Adipocyte (in vitro differentiated cells): ENCODE results near the gene SLIT3.
"Not testable (repeated sequence)": the region's sequence is repeated elsewhere in the genome, so short reads cannot be mapped to it uniquely, and the experiment has no call there.

Experiments
- DNase-seq: peaks from one replicate; pipeline ENCODE4 v3.0.0-alpha.2; 2015; ENCODE audit warnings: low read depth
- H3K27me3 ChIP-seq: replicated peaks from 2 replicates; pipeline ENCODE4 v1.7.0; 2013; ENCODE audit warnings: mild to moderate bottlenecking, low read length, moderate library complexity; ENCODE audit not compliant: control insufficient read depth, insufficient read depth
- H3K36me3 ChIP-seq: 2 replicates; pipeline ENCODE4 v1.7.0; 2013; ENCODE audit warnings: low read length, mild to moderate bottlenecking, moderate library complexity; ENCODE audit not compliant: control insufficient read depth, insufficient read depth, severe bottlenecking
- H3K4me1 ChIP-seq: 2 replicates; pipeline ENCODE4 v1.7.0; 2013; ENCODE audit warnings: mild to moderate bottlenecking, low read length, moderate library complexity; ENCODE audit not compliant: control insufficient read depth, insufficient read depth
- H3K4me3 ChIP-seq: 2 replicates; pipeline ENCODE4 v1.7.0; 2013; ENCODE audit warnings: mild to moderate bottlenecking, low read length, moderate library complexity
- H3K9ac ChIP-seq: 2 replicates; pipeline ENCODE4 v1.7.0; 2013; ENCODE audit warnings: mild to moderate bottlenecking, low read length, moderate library complexity
- H3K9me3 ChIP-seq: 2 replicates; pipeline ENCODE4 v1.7.0; 2013; ENCODE audit warnings: mild to moderate bottlenecking, low read length, moderate library complexity; ENCODE audit not compliant: control insufficient read depth

Gene SLIT3

GRCh38 chr5:169119288-169120048 is 181.5 kb downstream of the SLIT3 start:
- peaks cover 16% of the 10 kb centered on the region for H3K4me1 ChIP-seq

GRCh38 chr5:169116961-169117461 is 183.9 kb downstream of the SLIT3 start:
- no peak overlapping the region for H3K9ac ChIP-seq
- peaks cover 25% of the 10 kb centered on the region for H3K36me3 ChIP-seq
- H3K9me3 ChIP-seq = no peaks in the 10 kb centered on the region
- no peaks in the 10 kb centered on the region for H3K27me3 ChIP-seq
- no peak overlapping the region for H3K4me3 ChIP-seq
- H3K4me1 ChIP-seq = peaks cover 22% of the 10 kb centered on the region
- DNase-seq = no peak

More at GRCh38 chr5:169119288-169120048, 181.5 kb downstream of the SLIT3 start:
- H3K4me3 ChIP-seq = no peak overlapping the region
- H3K9me3 ChIP-seq = peaks cover 2% of the 10 kb centered on the region
- no peaks in the 10 kb centered on the region for H3K27me3 ChIP-seq
- no peak overlapping the region for H3K9ac ChIP-seq
- peaks cover 19% of the 10 kb centered on the region for H3K36me3 ChIP-seq
- DNase-seq = no peak

- Histone ChIP-seq H3K9ac (no peak overlapping the region), H3K36me3 (peaks cover 32% of the 10 kb centered on the region), H3K27me3 (no peaks in the 10 kb centered on the region), H3K4me3 (no peak overlapping the region), H3K9me3 (no peaks in the 10 kb centered on the region), H3K4me1 (peaks cover 16% of the 10 kb centered on the region)
- DNase-seq = no peak
Observed at GRCh38 chr5:169115461-169116124, 185.3 kb downstream of the SLIT3 start.

GRCh38 chr5:169114466-169115065 is 186.4 kb downstream of the SLIT3 start:
- Histone ChIP-seq H3K27me3 (no peaks in the 10 kb centered on the region), H3K9me3 (peaks cover 2% of the 10 kb centered on the region), H3K4me3 (no peak overlapping the region), H3K9ac (no peak overlapping the region), H3K36me3 (peaks cover 41% of the 10 kb centered on the region), H3K4me1 (peaks cover 16% of the 10 kb centered on the region)
- no peak for DNase-seq

- H3K4me1 ChIP-seq = peaks cover 16% of the 10 kb centered on the region
- H3K36me3 ChIP-seq = peaks cover 50% of the 10 kb centered on the region
- H3K9ac ChIP-seq = no peak overlapping the region
- H3K4me3 ChIP-seq = no peak overlapping the region
- H3K27me3 ChIP-seq = no peaks in the 10 kb centered on the region
- peaks cover 11% of the 10 kb centered on the region for H3K9me3 ChIP-seq
- DNase-seq = no peak
Observed at GRCh38 chr5:169112016-169112415, 188.9 kb downstream of the SLIT3 start.

- DNase-seq = peak; percentile 28
- Histone ChIP-seq H3K27me3 (no peaks in the 10 kb centered on the region), H3K4me1 (no peaks in the 10 kb centered on the region), H3K9me3 (peaks cover 11% of the 10 kb centered on the region), H3K4me3 (no peak overlapping the region), H3K9ac (no peak overlapping the region), H3K36me3 (peaks cover 49% of the 10 kb centered on the region)
Observed at GRCh38 chr5:169106911-169107706, 193.8 kb downstream of the SLIT3 start.

- DNase-seq, H3K4me1 ChIP-seq, H3K27me3 ChIP-seq, H3K9ac ChIP-seq, H3K4me3 ChIP-seq: not testable (repeated sequence)
- Histone ChIP-seq H3K36me3 (peaks cover 41% of the 10 kb centered on the region), H3K9me3 (peaks cover 11% of the 10 kb centered on the region)
Observed at GRCh38 chr5:169105582-169105981, 195.4 kb downstream of the SLIT3 start.

GRCh38 chr5:169104937-169105494 is 195.9 kb downstream of the SLIT3 start:
- Histone ChIP-seq H3K4me3 (no peak overlapping the region), H3K9ac (no peak overlapping the region), H3K27me3 (no peaks in the 10 kb centered on the region), H3K4me1 (peaks cover 11% of the 10 kb centered on the region), H3K36me3 (peaks cover 36% of the 10 kb centered on the region), H3K9me3 (peaks cover 11% of the 10 kb centered on the region)
- no peak for DNase-seq

GRCh38 chr5:169103586-169104181 is 197.3 kb downstream of the SLIT3 start:
- no peak for DNase-seq
- H3K9ac ChIP-seq = no peak overlapping the region

GRCh38 chr5:169101966-169102365 is 199.0 kb downstream of the SLIT3 start:
- Histone ChIP-seq H3K36me3 (peaks cover 16% of the 10 kb centered on the region), H3K4me3 (no peak overlapping the region), H3K9ac (no peak overlapping the region), H3K9me3 (no peaks in the 10 kb centered on the region), H3K27me3 (no peaks in the 10 kb centered on the region), H3K4me1 (peaks cover 31% of the 10 kb centered on the region)
- DNase-seq = no peak

More at GRCh38 chr5:169103586-169104181, 197.3 kb downstream of the SLIT3 start:
- no peaks in the 10 kb centered on the region for H3K27me3 ChIP-seq
- H3K4me1 ChIP-seq = peaks cover 18% of the 10 kb centered on the region
- H3K36me3 ChIP-seq = peaks cover 23% of the 10 kb centered on the region
- H3K4me3 ChIP-seq = no peak overlapping the region
- peaks cover under 1% of the 10 kb centered on the region for H3K9me3 ChIP-seq
